ENCODE measurements around the gene GRHPR. TPM values are rescaled to one million over a fixed set of nuclear protein-coding genes. Genes with fewer than 3 reads are reported as not detected.

The GRHPR gene
- total RNA-seq, 2 experiments from 2014 or later = 72.8 to 75.6 TPM

DNA sequence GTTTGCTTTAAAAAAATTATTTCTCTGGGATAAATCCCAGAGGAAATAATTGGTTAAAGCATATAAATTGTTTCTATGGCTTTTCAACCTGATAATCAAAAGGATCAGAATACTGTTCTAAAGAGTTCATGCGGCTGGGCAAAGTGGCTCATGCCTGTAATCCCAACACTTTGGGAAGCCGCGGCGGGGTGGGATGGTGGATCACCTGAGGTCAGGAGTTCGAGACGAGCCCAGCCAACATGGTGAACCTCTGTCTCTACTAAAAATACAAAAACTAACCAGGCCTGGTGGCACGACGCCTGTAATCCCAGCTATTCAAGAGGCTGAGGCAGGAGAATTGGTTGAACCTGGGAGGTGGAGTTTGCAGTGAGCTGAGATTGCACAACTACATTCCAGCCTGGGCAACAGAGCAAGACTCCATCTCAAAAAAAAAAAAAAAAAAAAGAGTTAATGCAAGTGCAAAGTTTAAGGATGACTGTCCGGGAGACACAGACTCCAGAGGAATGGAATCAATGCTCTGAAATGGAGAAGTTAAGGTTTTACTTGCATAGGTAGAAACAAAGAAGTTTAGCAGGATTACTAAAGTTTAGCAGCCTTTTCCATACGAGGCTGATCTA is 16.6 kb upstream of the GRHPR start:
- H3K4me3 Mint-ChIP-seq = no peak overlapping the region
- H3K36me3 Mint-ChIP-seq (ENCODE audit: low read depth) = no peaks in the 10 kb centered on the region
- CTCF ChIA-PET = interaction anchor here (2.3 kb wide), 1 partner anchor 10 kb away, joined by 12 read pairs; no protein-coding TSS in a partner anchor
- no peaks in the 10 kb centered on the region for H3K27me3 Mint-ChIP-seq (ENCODE audit: low read depth)
- H3K9me3 Mint-ChIP-seq = no peaks in the 10 kb centered on the region
- intact Hi-C loops (cut with micrococcal nuclease) = no loop called here
- H3K27ac Mint-ChIP-seq = no peak overlapping the region
- no peak for DNase-seq
- peaks cover 13% of the 10 kb centered on the region for H3K4me1 Mint-ChIP-seq (ENCODE audit: low read depth)

DNA sequence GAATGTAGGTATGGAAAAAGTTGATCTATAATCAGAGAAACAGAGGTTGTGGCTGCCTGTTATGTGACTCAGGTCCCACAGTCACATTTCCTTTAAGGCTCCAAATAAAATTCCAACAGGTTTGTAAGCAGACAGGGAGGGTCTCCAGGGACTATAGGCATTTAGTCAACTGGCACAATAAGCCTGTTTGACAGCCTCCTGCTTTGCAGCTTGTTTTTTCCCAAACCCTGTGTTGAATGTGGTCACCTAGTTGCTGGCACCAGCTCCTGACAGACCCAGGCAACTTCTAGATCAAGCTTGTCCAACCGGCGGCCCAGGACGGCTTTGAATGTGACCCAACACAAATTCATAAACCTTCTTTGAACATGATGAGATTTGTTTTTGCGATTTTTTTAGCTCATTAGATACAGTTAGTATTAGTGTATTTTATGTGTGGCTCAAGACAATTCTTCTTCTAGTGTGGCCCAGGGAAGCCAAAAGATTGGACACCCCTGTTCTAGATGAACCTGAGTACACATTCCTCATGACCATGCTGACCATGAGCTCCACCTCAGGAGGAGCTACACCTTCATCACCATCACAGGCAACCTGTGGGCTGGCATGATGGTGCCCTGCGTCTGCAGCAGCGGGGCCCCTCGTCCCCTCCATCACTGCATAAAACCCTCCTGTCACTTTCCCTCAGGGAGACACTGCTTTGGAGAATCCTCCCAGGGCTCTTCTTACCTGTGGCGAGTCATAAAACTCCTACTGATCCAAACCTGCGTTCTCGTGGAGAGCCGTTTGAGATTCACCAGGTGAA is 15.7 kb upstream of the GRHPR start:
- no peak for DNase-seq
- CTCF ChIA-PET = interaction anchor here (0.9 to 2.3 kb wide), 4 partner anchors 9 to 534 kb away, joined by 4 to 12 read pairs (median 6); no protein-coding TSS in a partner anchor

DNA sequence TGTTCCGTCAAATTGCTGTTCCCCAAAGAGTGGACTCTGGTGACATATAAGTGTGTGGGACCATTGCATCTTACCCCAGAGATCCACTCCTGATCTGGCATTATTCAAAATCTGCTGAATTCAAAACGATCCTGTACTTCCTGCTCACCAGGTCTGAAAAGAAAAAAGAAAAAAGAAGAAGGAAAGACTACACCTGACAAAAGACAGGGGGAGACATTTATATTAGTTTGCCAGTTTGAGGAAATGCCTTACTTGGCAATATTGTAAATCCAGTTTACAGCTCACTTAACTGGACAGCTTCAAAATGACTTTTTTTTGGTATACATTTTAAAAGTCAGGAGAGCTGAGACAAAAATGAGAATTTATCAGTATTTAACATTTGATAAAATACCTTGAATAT is 15.0 kb upstream of the GRHPR start:
- DNase-seq = no peak
- Mint-ChIP-seq H3K27me3 (ENCODE audit: low read depth) (peaks cover 2% of the 10 kb centered on the region), H3K4me1 (ENCODE audit: low read depth) (peaks cover 20% of the 10 kb centered on the region), H3K36me3 (ENCODE audit: low read depth) (no peaks in the 10 kb centered on the region), H3K9me3 (no peaks in the 10 kb centered on the region), H3K27ac (no peak overlapping the region), H3K4me3 (no peak overlapping the region)
- intact Hi-C loops (cut with micrococcal nuclease) = no loop called here
- CTCF ChIA-PET = interaction anchor here (0.9 to 2.3 kb wide), 4 partner anchors 8 to 534 kb away, joined by 4 to 12 read pairs (median 6); no protein-coding TSS in a partner anchor

More for the DNA sequence above, 15.7 kb upstream of the GRHPR start:
- no peaks in the 10 kb centered on the region for H3K36me3 Mint-ChIP-seq (ENCODE audit: low read depth)
- H3K9me3 Mint-ChIP-seq = no peaks in the 10 kb centered on the region
- no peak overlapping the region for H3K4me3 Mint-ChIP-seq
- no peak overlapping the region for H3K27ac Mint-ChIP-seq
- H3K27me3 Mint-ChIP-seq (ENCODE audit: low read depth) = peaks cover 2% of the 10 kb centered on the region
- peaks cover 19% of the 10 kb centered on the region for H3K4me1 Mint-ChIP-seq (ENCODE audit: low read depth)
- intact Hi-C loops (cut with micrococcal nuclease) = no loop called here

DNA sequence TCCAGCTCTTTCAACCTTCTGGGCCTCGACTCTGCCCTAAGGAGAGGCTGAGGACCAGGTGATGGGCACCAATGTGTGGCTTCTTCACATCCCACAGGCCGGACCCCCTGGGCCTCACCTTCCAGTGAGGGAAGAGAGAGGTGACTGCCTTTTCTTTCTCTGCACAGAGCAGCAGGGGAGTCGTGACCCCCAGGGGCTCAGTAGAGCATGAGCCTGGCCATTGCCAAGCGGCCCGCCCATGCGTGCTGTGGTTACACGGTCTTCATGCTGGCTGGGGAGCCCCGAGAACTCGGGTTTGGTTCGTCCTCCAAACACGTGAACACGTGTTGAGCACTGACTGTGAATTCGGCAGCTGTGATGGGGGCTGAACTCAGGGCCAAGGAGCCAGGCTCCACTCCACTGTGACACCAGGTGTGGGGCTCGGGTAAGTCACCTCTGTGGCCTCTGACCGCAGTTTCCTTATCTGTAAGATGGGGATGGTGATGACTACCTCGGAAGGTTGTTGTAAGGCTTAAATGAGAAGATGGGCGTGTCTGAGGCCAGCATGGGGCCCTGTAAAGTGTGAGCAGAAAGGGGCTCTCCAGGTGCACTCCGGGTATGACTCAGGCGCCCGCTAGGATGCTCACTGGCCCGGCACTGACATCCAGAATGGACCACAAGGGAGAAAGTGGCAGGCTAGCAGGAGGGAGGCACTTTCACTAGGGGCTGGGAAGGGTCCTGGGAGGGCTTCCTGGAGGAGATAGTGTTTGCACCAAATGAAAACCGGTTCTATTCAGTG is 13.4 kb upstream of the GRHPR start:
- no peak overlapping the region for H3K4me3 Mint-ChIP-seq
- H3K9me3 Mint-ChIP-seq = no peaks in the 10 kb centered on the region
- H3K27ac Mint-ChIP-seq = no peak overlapping the region
- H3K36me3 Mint-ChIP-seq (ENCODE audit: low read depth) = no peaks in the 10 kb centered on the region
- peaks cover 16% of the 10 kb centered on the region for H3K4me1 Mint-ChIP-seq (ENCODE audit: low read depth)
- CTCF ChIA-PET = interaction anchor here (0.6 to 1.2 kb wide), 2 partner anchors 19 to 33 kb away, joined by 3 to 4 read pairs; no protein-coding TSS in a partner anchor
- H3K27me3 Mint-ChIP-seq (ENCODE audit: low read depth) = peaks cover 2% of the 10 kb centered on the region
- intact Hi-C loops (cut with micrococcal nuclease) = no loop called here
- DNase-seq = peak; percentile 73

DNA sequence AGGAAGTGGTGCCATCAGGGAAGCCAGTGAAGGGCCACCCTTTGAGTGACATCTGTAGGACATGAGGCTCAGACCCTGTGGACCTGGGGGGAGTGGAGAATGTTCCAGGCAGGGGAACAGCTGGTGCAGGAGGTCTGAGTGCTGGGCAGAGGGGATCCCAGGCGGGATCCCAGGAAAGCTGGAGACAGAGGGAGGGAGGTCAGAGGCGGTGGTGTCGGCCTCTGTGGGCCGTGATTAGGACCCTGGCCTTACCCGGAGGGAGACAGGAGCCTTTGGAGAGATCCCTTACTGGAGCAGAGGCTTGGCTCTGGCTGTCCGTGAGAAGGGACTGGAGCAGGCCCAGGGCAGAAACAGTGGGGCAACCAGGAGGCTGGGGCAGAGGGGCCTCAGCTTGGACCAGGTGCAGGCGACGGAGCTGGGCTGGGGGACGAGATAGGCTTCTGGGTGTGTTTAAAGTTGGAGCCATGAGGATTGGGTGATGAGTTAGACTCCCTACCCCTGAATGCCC is 12.1 kb upstream of the GRHPR start:
- H3K36me3 Mint-ChIP-seq (ENCODE audit: low read depth) = no peaks in the 10 kb centered on the region
- no peak overlapping the region for H3K27ac Mint-ChIP-seq
- H3K4me3 Mint-ChIP-seq = no peak overlapping the region
- no peak for DNase-seq
- CTCF ChIA-PET = interaction anchor here (0.6 to 1.8 kb wide), 7 partner anchors 8 to 414 kb away, joined by 3 to 9 read pairs (median 3); no protein-coding TSS in a partner anchor
- peaks cover 5% of the 10 kb centered on the region for H3K27me3 Mint-ChIP-seq (ENCODE audit: low read depth)
- peaks cover 22% of the 10 kb centered on the region for H3K4me1 Mint-ChIP-seq (ENCODE audit: low read depth)
- intact Hi-C loops (cut with micrococcal nuclease) = loop anchor here (5.0 kb wide), 1 partner anchor 413 kb away; no protein-coding TSS in a partner anchor
- H3K9me3 Mint-ChIP-seq = no peaks in the 10 kb centered on the region

DNA sequence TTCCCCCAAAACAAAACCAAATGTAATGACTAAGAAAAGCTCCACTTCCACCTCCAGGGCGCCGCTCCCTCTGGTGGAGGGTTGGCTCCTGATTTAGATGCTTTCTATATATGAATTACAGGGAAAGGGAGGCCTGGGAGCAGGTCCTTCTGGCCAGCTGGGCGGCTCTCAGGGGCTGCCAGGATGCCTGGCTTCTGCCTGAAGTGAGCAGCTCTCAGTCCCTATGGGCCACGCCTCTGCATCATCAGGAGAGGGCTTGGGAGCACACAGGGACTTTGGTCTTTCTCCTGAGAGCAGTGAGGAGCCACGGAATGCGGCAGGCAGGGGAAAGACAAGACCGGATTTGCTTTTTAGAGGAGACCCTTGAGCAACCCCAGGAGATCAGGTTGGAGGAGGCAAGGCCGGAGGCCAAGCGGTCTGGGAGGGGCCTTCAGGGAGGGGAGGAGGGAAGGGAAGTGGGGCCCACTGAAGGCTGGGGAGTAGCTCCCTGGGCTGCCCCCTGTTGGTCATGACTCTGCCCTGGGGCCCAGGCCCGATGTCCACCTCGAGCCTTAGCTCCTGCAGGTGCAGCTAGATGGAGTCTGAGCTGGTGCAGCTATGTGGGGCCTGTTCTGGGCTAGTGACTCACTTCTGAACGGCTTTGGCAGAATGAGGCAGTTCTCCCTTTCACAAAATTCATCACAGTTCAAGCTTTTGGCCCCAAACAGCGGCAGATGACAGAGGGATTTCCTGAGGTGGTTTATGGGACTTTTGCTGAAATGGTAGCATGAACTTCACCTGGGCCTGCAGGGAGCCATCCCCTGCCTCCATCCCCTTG is 11.3 kb upstream of the GRHPR start:
- intact Hi-C loops (cut with micrococcal nuclease) = loop anchor here (5.0 kb wide), 1 partner anchor 414 kb away; no protein-coding TSS in a partner anchor
- Mint-ChIP-seq H3K27ac (peak overlapping the region; percentile 17), H3K9me3 (no peaks in the 10 kb centered on the region), H3K27me3 (ENCODE audit: low read depth) (peaks cover 5% of the 10 kb centered on the region), H3K4me1 (ENCODE audit: low read depth) (peaks cover 23% of the 10 kb centered on the region), H3K4me3 (no peak overlapping the region), H3K36me3 (ENCODE audit: low read depth) (no peaks in the 10 kb centered on the region)
- DNase-seq = peak; percentile 45
- CTCF ChIA-PET = interaction anchor here (0.6 to 2.4 kb wide), 10 partner anchors 8 to 683 kb away, joined by 3 to 9 read pairs (median 4); no protein-coding TSS in a partner anchor

DNA sequence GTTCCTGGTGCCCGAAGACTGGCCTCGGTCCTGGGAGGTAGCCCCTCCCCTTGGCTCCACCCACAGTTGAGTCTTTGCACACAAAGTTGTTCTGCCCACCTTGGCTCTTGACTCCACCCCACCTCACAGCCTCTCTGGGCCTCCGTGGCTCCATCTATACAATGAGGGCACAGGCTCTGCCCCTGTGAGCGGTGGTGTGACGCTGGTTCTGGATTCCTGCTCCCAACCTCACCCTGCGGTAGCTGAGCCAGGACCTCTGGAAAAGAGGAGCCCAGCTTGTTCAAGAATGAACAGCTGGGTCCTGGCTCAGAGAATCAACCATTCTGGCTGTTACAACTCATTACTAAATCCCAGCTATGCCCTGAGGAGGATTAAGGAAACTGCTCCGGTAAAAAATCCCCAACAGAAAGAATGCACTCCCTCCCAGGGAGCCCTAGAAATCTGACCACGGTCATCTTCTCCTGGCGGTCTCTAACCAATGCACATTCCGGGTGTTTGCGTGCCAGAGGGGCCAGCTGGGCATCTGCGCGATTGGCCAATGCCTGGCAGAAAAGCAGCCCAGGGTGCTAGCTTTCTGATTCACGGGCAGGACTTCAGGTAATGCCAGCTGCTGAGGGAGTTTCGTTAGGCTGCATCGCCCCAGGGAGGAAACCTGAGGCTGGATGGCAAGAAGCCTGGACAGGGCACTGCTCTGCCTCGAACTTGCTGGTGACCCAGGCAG is 9.9 kb upstream of the GRHPR start:
- Mint-ChIP-seq H3K4me1 (ENCODE audit: low read depth) (peaks cover 21% of the 10 kb centered on the region), H3K27ac (no peak overlapping the region), H3K27me3 (ENCODE audit: low read depth) (peaks cover 5% of the 10 kb centered on the region), H3K4me3 (no peak overlapping the region), H3K9me3 (no peaks in the 10 kb centered on the region), H3K36me3 (ENCODE audit: low read depth) (no peaks in the 10 kb centered on the region)
- intact Hi-C loops (cut with micrococcal nuclease) = loop anchor here (5.0 kb wide), 1 partner anchor 415 kb away; no protein-coding TSS in a partner anchor
- CTCF ChIA-PET = interaction anchor here (0.7 to 2.4 kb wide), 6 partner anchors 9 to 422 kb away, joined by 3 to 5 read pairs (median 4); no protein-coding TSS in a partner anchor
- DNase-seq = no peak

DNA sequence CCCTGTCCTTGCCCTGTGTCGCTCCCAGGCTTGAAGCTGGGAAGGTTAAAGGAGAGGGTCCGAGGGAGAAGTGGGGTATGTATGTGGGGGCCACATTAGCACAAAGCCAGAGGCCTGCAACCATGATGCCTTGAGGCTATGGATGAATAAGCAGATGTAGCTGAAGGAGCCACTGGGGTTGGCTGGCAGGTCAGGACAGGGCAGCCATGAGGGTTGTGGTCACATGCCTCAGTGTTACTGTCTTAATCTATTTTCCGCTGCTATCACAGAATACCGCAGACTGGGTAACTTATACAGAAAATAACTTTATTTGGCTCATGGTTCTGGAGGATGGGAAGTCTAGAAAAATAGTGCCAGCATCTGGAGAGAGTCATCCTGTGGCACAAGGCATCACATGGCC is 9.2 kb upstream of the GRHPR start:
- H3K4me3 Mint-ChIP-seq = no peak overlapping the region

DNA sequence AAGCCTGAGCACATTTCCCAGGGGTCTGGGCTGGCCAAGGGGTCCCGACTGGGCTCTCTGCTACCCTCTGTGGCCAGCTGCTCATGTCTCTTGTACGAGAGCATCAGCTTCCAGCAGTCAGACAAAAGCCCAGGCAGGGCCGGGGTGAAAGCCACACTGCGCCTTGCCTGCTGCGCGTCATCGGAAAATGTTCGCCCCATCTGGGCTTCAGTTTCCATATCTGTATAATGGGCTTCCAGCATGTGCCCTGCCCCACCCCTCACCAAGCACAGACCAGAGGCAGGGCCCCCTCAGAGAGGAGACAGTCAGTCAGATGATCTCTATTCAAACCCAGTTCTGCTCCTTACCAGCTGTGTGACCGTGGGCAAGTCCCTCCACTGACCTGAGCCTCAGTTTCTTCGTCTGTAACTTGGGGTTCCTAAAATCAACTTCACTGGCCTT is 8.0 kb upstream of the GRHPR start:
- DNase-seq = no peak
- H3K9me3 Mint-ChIP-seq = no peaks in the 10 kb centered on the region
- H3K36me3 Mint-ChIP-seq (ENCODE audit: low read depth) = no peaks in the 10 kb centered on the region
- no peak overlapping the region for H3K4me3 Mint-ChIP-seq
- intact Hi-C loops (cut with micrococcal nuclease) = loop anchor here (2.0 to 5.0 kb wide), 2 partner anchors 180 to 417 kb away; no protein-coding TSS in a partner anchor
- H3K27ac Mint-ChIP-seq = no peak overlapping the region
- peaks cover 5% of the 10 kb centered on the region for H3K27me3 Mint-ChIP-seq (ENCODE audit: low read depth)
- CTCF ChIA-PET = interaction anchor here (0.6 to 3.1 kb wide), 13 partner anchors 8 to 429 kb away, joined by 3 to 15 read pairs (median 4); no protein-coding TSS in a partner anchor
- H3K4me1 Mint-ChIP-seq (ENCODE audit: low read depth) = peaks cover 16% of the 10 kb centered on the region

More for the DNA sequence above, 9.2 kb upstream of the GRHPR start:
- intact Hi-C loops (cut with micrococcal nuclease) = loop anchor here (5.0 kb wide), 1 partner anchor 416 kb away; no protein-coding TSS in a partner anchor
- Mint-ChIP-seq H3K4me1 (ENCODE audit: low read depth) (peaks cover 21% of the 10 kb centered on the region), H3K36me3 (ENCODE audit: low read depth) (no peaks in the 10 kb centered on the region), H3K9me3 (no peaks in the 10 kb centered on the region), H3K27me3 (ENCODE audit: low read depth) (peaks cover 5% of the 10 kb centered on the region), H3K27ac (no peak overlapping the region)
- CTCF ChIA-PET = interaction anchor here (0.7 to 2.4 kb wide), 7 partner anchors 11 to 539 kb away, joined by 3 to 6 read pairs (median 3); no protein-coding TSS in a partner anchor
- no peak for DNase-seq

DNA sequence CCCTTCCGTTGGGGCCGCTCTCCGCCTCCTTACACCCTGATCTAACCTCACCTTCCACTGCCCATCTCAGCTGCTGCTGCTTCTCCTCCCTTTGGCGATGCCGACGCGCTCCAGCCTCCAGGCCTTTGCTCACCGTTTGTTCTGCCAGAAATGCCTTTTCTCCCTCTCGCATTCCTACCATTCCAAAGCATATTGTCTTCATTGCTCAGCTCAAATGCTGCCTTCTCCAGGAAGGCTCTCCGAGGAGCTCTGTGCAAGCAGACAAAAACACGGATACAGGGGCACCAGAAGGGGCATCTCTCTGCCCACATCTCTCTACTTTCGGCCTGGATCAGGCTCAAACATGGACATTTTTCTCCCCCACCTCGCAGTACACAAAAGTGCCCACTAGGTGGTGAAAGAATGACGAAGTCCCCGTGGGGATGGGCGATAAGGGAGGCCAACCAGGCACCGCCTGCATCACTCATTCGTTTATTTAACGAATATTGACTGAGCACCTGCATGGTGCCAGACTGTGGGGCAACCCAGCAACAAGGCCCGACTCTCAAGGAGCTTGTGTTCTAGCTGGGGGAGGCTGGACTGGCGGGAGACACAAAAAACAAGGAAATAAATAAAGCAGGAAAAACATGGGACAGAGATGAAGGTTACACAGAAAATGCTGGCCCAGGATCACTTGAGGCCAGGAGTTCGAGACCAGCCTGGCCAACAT is 7.3 kb upstream of the GRHPR start:
- peak; percentile 90 for DNase-seq
- Mint-ChIP-seq H3K36me3 (ENCODE audit: low read depth) (no peaks in the 10 kb centered on the region), H3K4me3 (peak overlapping the region; percentile 34), H3K27ac (no peak overlapping the region), H3K9me3 (no peaks in the 10 kb centered on the region), H3K27me3 (ENCODE audit: low read depth) (peaks cover 5% of the 10 kb centered on the region), H3K4me1 (ENCODE audit: low read depth) (peaks cover 15% of the 10 kb centered on the region)
- intact Hi-C loops (cut with micrococcal nuclease) = loop anchor here (1.0 to 2.0 kb wide), 3 partner anchors 50 to 180 kb away; partner anchors contain the start of genes POLR1E and ZBTB5
- CTCF ChIA-PET = interaction anchor here (0.6 to 3.1 kb wide), 14 partner anchors 8 to 429 kb away, joined by 3 to 15 read pairs (median 4); no protein-coding TSS in a partner anchor

All from activated naive CD4-positive, alpha-beta T cell treated with anti-CD3 and anti-CD28 coated beads for 36 hours (primary cell).